ENCODE data around the gene MGAT4B.
"Not testable (repeated sequence)": the region's sequence is repeated elsewhere in the genome, so short reads cannot be mapped to it uniquely, and the experiment has no call there.

The MGAT4B gene

DNA sequence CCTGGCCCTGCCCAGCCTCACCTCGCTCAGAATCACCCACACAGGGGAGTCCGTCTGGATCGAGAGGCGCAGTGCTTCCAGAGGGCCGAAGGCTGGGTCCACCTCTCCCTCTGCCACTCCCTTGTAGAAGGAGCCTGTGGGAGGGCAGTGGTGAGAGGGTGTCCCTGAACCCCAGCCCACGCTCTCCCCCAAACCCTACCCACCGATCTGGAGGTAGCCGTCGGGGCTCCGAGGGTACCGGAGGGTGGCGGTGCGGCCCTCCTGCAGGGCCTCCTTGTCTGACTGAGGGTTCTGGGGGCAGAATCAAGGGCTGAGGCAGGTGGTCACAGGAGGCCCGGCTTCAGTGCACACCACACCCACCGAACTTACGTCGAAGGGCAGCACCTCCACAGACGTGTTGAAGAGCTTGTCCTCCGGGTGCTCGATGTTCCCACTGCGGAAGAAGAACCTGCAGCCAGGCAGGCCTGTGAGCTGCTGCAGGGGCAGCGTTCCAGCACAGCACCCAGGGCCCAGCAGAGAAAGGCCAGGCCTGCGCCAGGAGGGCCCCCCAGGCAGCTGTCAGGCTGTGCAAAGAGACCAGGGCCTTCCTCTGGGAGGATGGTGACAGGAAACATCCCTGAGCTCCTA is 8.4 kb downstream of the MGAT4B start:
- no peak for DNase-seq
- in situ Hi-C loops (cut with MboI; ENCODE audit: low pct_unique_long_range_greater_than_20kb, low sequenced_read_pairs): no loop called here

DNA sequence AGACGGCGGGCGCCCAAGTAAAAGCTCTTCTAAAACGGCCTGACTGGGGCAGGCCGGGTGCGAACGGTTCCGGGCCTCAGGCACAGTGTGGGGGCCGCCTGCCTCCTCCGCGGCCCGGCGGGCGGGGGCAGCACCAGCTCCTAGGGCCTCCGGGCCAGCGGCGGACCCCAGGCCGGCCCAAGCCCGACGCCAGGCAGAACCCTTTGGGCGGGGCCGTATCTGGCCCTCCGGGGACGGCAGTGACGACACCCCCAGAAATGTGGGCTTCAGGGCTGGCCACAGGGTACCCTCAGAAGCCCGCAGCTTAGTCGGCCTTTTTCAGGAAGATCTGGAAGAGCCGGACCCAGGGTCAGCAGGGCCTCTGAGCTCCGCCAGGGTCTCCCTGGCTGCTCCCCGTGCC is 8.9 kb downstream of the MGAT4B start:
- in situ Hi-C loops (cut with MboI; ENCODE audit: low pct_unique_long_range_greater_than_20kb, low sequenced_read_pairs): no loop called here
- no peak for DNase-seq

DNA sequence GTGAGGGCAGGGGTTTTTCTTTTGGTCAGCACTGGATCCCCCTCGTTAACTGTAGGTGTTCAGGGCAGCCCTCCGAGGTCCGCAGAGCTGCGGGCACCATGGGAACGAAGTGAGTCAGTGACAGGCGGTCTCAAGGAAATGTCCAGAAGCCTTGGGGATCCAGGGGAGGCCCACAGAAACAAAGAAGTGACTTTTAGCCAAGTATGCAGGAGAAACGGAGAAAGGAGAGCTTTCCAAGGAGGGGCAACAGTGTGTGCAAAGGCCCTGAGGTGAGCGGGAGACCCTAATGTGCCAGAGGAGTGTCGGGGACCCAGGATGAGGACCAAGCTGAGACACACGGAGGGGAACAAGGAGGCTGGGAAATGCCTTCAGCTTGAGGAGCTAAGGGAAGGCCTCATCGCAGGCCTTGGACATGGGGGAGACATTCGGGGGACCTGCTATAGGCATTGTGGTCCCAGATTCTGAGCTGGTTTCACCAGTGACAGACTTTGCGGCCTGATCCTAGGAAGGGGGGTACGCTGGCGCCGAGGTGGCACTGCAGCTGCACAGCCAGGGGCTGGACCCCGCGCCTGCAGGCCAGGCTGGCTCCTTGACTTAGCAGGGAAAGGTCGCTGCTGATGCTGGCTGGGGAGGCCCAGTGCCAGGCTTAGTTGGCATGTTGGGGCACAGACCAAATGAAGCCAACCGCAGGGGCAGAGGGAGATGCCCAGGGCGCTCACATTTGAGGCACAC is 9.6 kb downstream of the MGAT4B start:
- in situ Hi-C loops (cut with MboI; ENCODE audit: low pct_unique_long_range_greater_than_20kb, low sequenced_read_pairs): no loop called here
- no peak for DNase-seq

DNA sequence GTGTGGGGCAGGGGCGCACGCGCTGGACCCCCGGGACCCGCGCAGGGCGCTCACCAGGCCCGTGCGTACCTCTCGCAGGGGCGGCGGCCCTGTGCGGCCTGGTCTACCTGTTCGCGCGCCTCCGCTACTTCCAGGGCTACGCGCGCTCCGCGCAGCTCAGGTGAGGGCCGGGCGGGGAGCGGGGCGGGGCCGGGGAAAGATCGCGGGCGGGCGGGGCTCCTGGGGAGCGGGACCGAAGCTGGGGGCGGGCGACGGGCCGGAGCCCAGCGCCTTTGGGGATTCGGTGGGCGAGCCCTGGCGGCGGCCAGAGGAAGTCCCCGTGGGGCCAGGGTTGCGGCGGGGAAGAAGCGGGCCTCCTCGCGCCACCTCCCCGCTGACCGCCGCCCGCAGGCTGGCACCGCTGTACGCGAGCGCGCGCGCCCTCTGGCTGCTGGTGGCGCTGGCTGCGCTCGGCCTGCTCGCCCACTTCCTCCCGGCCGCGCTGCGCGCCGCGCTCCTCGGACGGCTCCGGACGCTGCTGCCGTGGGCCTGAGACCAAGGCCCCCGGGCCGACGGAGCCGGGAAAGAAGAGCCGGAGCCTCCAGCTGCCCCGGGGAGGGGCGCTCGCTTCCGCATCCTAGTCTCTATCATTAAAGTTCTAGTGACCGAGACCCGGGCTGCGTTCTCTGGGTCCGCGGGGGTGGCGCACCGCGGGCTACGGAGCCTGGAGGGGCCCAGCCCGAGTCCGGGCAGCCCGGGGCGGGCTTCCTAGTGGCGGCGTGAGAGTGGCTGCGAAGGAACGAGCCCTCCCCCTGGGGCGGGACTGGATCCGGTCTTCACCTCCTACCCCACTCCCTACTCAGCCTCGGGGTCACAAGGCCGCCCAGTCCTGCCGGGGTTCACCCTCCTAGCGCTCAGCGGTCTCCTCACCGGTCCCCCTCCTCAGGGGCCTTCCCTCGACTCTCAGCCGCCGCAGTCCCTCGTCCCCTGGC is 10.5 kb downstream of the MGAT4B start:
- in situ Hi-C loops (cut with MboI; ENCODE audit: low pct_unique_long_range_greater_than_20kb, low sequenced_read_pairs): no loop called here

DNA sequence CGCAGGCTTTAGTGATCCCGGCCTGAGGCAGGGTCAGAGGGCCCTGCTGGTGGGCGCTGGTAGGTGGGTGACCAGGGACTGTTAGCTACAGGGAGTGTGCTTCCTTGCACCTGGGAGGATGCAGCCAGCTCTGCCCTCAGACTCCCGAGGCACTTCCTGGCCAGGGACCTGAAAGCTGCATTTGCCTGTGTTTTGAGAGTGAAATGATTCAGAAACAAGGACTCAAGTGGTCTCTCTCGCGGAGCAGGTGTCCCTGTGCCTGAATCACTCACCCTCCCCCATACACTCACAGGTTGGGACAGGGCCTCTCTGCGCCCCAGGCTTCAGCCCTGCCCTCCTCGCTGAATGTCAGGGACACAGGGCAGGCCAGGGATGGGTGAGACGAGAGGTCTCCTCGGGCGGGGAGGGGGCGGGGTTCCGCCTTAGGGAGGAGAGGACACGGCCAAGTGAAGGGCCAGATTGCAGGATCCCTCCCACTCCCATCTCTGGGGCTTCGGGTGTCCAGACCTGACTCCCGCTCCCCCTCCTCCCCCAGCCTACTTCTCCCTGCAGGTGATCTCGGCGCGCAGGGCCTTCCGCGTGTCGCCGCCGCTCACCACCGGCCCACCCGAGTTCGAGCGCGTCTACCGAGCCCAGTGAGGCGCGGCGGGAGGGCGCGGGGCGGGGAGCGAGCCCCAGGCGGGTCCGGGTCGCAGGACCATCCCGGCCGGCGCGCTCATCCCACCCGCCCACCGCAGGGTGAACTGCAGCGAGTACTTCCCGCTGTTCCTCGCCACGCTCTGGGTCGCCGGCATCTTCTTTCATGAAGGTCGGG is 11.4 kb downstream of the MGAT4B start:
- no peak for DNase-seq
- in situ Hi-C loops (cut with MboI; ENCODE audit: low pct_unique_long_range_greater_than_20kb, low sequenced_read_pairs): no loop called here

More for the DNA sequence above, 10.5 kb downstream of the MGAT4B start:
- DNase-seq: peak; percentile 84

DNA sequence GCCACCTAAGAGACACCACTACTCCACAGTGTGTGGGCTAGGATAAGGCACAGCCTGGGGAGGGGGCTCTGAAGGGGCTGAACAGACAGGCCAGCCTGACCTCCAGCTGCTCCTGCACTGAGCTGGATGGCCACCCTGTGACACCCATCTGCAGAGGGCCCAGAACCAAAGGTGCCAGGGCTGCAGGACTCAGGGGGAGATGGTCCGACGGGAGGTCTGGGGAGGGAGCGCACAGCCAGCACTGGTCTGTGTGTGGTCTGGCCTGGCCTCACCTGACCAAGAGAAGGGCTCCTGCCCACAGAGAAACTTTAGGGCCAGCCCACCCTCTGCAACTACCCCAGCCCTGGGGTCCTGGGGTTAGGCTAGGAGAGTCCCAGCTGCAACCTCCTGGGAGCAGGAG is 12.1 kb downstream of the MGAT4B start:
- in situ Hi-C loops (cut with MboI; ENCODE audit: low pct_unique_long_range_greater_than_20kb, low sequenced_read_pairs): no loop called here
- no peak for DNase-seq

DNA sequence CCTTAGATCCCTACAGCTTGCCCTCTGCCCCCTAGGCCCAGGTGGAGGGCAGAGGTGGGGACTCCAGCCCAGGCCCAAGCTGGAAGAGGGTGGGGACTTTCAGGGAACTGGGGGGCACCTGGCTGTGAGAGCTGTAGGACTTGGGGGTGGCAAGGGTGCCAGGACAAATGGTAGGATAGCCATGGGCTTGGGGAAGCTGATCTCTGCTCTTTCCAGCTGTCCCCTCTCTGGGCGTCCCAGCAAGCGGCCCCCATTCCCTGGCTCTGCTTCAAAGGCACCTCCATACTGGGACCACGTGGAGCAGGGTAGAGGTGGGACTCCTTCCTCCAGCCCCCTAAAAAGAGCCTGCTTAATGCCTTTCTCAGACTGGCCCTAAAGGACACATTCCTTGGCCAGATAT is 12.5 kb downstream of the MGAT4B start:
- in situ Hi-C loops (cut with MboI; ENCODE audit: low pct_unique_long_range_greater_than_20kb, low sequenced_read_pairs): no loop called here
- DNase-seq: no peak

DNA sequence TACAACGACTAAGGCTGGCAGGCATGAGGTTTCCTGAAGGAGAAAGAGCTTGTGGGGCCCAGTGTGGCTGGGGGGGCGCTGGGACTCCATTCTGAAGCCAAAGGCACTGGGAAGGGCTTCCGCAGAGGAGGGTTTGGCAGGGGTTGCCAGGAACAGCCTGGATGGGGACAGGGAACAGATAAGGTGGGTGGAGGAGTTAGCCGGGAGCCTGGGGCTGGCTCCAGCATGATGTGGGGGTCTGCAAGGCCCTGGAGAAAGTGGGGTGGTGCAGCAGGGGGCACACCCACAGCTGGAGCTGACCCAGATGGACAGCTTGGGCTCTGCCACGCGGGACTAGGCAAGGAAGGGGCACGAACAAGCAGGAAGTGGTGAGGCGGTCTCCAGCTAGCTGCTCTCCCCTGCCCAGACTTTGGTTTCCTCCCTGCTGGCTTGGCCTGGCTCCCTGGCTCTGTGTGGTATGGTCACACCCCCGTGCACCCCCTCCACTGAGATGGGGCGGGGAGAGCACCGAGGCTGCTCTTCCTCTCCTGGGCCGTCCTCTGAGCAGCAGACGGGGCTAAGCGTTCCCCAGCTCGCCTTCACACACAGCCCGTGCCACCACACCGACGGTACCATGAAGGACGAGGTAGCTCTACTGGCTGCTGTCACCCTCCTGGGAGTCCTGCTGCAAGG is 13.1 kb downstream of the MGAT4B start, which contains the start of gene LTC4S:
LTC4S (plus strand) TSS at position 519 of the 672 bp plus-strand sequence; CDS start at position 614, 95 bp downstream.
- in situ Hi-C loops (cut with MboI; ENCODE audit: low pct_unique_long_range_greater_than_20kb, low sequenced_read_pairs): no loop called here
- peak; percentile 92 for DNase-seq

DNA sequence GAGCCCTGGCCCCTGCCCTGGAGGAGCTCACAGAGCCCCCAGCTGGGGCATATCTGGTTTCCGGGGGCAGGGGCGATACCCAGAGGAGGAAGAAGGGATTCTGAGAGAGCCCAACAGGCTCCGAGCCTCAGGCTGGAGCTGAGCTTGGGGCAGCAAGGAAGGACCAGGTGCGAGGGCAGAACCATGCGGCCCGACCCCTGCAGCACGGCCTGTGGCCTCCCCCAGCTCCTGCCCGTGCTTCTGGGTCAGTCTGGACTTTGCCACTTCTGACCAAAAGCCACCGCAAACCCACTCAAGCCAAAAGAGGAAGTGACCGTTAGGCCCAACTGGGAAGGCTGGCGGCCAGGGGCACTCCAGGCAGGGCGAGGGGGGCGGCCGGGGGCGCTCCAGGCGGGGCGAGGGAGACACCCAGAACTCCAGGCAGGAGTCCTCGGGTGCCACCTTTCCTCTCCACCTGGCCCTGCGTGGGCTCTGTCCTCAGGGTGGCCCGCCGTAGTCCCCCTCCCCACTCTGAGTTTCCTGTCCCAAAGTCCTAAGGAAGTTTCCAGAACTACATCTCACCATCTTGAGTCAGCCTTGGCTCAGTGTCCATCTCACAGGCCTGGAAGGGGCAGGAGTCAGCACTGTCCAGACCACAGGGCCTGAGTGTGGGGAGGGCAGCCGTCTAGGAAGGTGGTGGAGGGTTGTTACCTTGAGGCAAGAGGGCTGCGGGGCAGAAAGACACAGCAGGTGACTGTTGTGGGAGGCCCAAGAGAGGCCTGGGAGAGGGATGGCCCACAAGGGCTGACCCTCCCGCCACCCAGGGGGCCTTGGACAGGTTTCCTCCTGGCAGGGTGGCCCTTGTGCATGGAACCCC is 13.8 kb downstream of the MGAT4B start:
- in situ Hi-C loops (cut with MboI; ENCODE audit: low pct_unique_long_range_greater_than_20kb, low sequenced_read_pairs): no loop called here
- no peak for DNase-seq

DNA sequence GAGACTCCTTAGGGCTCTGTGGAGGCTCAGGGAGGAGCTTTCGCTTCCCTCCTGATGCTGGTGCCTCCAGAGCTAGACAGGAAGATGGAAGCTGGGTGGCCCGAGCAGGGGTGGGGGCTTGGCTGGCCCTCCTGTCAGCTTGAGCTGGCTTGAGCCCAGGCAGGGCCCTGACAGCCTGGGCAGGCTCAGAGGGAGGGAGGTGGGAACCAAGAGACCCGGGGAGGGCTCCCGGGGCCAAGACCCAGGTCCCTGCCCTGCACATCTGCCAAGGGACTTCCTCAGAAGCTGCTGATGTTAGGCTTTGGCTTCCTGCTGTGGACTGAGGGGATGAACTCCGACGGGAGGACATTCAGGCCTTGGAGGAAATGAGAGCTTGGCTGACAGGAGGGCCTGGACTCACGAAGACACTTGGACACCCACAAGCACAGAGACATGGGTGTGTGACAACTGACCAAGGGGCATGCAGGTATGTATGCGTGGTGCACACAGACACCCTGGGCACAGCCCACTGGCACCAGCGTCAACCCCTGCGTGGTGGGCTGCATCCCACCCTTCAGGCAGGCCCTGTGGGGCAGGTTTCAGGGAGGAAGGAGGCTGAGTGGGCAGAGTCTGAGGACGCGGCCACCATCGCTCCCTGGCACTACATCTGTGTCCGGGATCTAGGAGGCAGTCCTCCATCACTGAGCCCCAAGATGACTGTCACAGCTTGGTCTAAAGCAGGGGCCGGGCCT is 14.6 kb downstream of the MGAT4B start:
- in situ Hi-C loops (cut with MboI; ENCODE audit: low pct_unique_long_range_greater_than_20kb, low sequenced_read_pairs): no loop called here
- peak; percentile 35 for DNase-seq

DNA sequence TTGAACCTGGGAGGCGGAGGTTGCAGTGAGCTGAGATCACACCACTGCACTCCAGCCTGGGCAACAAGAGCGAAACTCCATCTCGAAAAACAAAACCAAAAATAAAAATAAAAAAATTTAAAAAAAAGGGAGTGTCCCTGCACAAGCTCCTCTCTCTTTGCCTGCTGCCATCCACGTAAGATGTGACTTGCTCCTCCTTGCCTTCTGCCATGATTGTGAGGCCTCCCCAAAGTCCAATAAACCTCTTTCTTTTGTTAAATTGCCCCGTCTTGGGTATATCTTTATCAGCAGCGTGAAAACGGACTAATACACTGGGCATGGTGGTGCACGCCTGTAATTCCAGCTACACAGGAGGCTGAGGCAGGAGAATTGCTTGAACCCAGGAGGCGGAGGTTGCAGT is 17.4 kb downstream of the MGAT4B start:
- DNase-seq; in situ Hi-C loops (cut with MboI; ENCODE audit: low pct_unique_long_range_greater_than_20kb, low sequenced_read_pairs): not testable (repeated sequence)

DNA sequence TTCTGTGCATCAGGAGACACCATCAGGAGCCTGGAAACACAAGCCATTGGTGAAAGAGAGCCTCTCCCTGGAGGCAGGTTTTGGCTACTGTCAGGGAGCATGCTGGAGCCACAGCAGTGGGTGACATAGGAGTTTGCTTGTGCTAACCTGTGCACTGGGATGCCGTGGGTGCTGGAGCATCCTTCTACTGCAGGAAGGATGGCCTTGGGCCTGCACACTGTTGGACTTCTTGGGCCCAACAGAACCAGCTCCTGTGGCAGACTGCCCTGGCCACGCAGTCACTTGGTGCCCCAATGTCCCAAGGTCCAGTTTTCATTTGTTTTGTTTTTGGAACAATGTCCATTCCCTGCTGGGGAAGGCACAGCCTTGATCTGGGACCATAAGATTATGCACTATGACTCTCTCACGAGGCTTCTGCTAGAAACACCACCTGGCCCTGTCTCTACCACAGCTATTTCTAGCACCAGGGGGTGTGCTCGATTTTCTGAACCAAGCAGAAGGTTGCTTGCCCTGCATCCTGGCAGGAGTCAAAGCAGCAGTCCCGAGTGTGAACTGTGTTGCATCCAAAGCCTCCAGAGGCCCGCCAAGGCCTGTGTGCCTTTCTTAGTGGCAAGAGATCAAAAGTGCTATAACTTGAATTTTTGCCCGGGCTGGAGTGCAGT is 18.3 kb downstream of the MGAT4B start:
- in situ Hi-C loops (cut with MboI; ENCODE audit: low pct_unique_long_range_greater_than_20kb, low sequenced_read_pairs): no loop called here
- DNase-seq: no peak

DNA sequence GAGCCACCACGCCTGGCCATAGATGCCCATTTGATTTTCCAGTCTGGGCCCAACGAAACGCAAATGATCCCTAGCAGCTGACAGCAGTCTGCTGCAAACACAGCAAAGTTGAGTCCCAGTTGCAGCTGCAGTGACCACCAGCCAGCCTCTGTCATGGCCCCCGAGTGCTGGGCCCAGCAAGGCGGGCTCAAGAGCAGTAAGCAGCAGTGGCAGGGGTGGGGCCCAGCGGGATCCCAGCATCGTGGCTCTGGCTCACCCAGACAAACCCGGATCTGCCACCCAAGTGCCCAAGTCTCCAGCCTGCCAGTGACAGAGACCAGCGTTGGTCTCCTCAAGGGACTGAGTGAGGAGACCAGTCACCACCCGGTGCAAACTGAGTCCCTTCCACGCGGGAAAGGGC is 19.8 kb downstream of the MGAT4B start:
- DNase-seq: no peak
- in situ Hi-C loops (cut with MboI; ENCODE audit: low pct_unique_long_range_greater_than_20kb, low sequenced_read_pairs): no loop called here

DNA sequence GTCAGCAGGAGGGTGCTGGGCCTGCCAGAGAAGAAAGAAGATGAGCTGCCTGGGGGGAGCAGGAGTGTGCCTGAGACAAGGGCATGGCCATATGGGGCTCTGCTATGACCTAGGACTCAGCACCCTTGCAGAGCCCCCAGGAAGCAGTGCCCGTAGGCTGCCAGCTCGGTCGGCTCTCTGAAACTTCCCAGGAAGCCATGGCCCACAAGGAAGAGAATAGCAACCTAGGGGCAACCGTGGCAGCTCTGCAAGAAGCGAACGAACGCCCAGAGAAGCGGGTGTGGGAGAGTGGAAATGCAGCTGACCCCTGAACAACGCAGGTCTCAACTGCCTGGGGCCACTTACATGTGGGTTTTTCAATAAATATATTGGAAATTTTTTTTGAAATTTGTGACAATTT is 23.5 kb downstream of the MGAT4B start:
- DNase-seq: no peak
- in situ Hi-C loops (cut with MboI; ENCODE audit: low pct_unique_long_range_greater_than_20kb, low sequenced_read_pairs): no loop called here

DNA sequence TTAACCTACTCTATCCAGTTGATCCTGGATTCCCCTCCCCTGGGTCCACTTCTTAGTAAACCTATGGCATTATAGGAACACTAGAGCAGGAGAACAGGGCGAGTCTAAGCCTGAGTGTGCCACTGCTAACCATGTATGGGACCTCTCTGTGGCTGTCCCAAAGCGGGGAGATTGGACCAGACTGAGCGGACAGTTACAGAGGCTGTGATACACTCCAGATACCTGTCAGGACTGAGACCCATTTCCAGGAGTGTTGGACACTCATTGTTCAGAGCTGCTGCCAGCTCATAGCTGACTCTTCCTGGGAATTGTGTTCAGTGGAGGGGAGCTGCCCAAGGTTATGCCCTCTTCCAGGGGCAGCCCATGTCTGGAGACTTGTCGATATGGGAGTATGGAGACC is 24.8 kb downstream of the MGAT4B start:
- in situ Hi-C loops (cut with MboI; ENCODE audit: low pct_unique_long_range_greater_than_20kb, low sequenced_read_pairs): no loop called here
- DNase-seq: no peak

DNA sequence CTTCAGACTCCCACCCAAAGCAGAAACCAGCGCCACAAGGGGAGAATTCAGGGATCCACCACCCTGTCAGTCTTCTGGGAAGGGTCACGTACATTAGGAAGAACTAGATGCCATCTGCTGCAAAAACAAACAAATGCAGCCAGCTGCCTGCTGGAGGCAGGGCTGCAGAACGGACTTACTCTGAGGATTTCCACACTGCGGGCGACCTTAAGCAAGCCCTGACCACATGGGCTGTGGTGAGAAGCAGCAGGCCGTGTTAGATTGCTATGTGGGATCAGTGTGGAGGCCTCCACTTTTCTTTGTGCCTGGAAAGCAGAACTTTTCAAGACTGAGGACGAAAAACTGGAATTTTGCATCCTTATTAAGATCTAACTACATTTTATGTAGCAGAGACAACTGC is 26.3 kb downstream of the MGAT4B start:
- in situ Hi-C loops (cut with MboI; ENCODE audit: low pct_unique_long_range_greater_than_20kb, low sequenced_read_pairs): no loop called here

DNA sequence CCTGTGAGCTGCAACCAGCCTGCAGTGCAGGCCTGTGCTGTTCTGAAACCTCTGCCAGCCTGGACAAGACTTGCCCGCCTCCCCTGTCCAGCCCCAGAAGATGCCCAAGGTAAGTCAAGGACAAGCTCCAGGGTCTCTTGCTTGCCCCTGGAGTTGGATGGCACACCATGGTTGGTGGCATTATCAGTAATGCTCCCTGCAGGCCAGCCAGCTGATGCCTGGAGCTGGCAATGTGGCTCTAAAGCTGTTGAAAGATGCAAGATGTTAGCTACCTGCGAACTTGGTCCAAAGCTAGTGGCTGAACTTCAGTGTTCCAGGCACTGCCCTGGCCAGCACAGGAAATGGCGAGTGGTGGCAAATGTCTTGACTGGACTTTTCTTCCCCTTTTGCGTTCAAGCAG is 26.8 kb downstream of the MGAT4B start:
- in situ Hi-C loops (cut with MboI; ENCODE audit: low pct_unique_long_range_greater_than_20kb, low sequenced_read_pairs): no loop called here
- no peak for DNase-seq

More for the DNA sequence above, 26.3 kb downstream of the MGAT4B start:
- DNase-seq: no peak

All from KBM-7 (cell line).